NCI-H82 treated with DMSO at 0.1 percent for 48 hours (cell line): ENCODE data around the gene COL20A1.
"Not testable (repeated sequence)": the region's sequence is repeated elsewhere in the genome, so short reads cannot be mapped to it uniquely, and the experiment has no call there.

Experiments used
- DNase-seq: peaks from one replicate; lab custom pipeline; 2025; ENCODE audit not compliant: unreplicated experiment; lab: John Stamatoyannopoulos, UW

Gene COL20A1

GRCh38 chr20:63292904-63293303, at the start of gene COL20A1:
TSS of gene COL20A1 (plus strand) at chr20:63293186. CDS start at chr20:63295108, 1,922 bp downstream.
- no peak for DNase-seq

GRCh38 chr20:63243604-63244247, 49.3 kb upstream of the COL20A1 start:
- no peak for DNase-seq

GRCh38 chr20:63244468-63244867, 48.5 kb upstream of the COL20A1 start:
- no peak for DNase-seq

DNA sequence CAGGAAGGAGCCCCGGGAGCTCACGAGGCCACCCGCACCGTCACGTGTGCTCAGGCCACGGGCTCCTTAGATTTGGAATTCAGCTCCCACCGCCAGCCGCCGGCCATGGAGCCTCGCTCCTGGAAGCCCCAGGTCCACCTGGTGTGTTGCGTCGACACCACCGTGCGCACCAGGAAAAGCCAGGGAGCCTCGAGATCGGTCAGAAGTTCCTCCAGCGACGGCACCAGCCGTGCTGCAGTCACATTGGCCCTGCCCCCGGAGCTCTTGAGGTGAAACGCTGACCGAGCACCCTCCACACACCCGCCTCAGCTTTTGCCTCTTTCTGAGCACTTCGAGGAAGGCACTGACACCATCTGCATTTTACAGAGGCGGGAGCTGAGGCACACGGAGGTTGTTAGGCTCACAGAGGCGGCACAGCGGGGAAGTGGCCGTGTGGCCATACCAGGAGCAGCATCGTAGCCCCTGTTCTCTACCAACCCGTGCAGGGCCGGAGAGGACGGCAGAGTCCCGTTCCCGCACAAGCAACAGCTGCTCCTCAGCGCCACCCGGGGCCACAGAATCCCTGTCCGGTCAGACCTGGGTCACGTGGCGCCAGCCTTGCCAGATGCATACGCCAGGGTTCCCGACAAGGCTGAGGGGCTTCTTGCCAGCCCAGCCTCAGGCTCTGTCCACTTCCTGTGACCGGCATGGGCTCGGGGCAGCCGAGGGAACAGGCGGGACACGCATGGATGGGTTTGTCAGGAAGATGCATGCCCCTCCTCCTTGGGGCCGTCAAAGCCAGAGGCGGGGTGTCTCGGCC, 46.3 kb upstream of the COL20A1 start:
- DNase-seq: no peak

- no peak for DNase-seq
Measured at GRCh38 chr20:63247671-63248228, 45.2 kb upstream of the COL20A1 start.

- DNase-seq: no peak
Measured at GRCh38 chr20:63248835-63249591, 44.0 kb upstream of the COL20A1 start.

GRCh38 chr20:63249891-63250290, 43.1 kb upstream of the COL20A1 start:
- no peak for DNase-seq

- not testable (repeated sequence) for DNase-seq
Measured at GRCh38 chr20:63251350-63251749, 41.6 kb upstream of the COL20A1 start.

DNA sequence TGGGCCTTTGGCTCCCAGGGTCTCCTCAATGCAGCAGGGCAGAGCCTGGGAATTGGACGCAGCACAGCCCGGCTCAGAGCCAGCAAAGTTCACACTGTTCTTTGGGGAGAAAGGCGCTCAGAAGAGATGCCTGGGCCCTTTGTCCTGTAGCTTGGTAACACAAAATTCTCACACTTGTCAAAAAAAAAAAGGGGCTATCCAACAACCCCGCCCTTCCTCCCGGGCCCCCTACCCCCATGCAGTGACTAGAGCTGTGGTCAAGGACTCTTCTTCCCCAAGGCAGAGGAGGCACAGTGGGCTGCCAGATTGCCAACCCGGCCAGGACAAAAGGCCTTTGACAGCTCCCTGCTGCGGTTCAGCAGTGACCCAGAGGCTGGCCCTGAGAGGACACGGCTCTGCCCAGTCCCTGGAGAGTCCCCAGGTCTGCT, 40.7 kb upstream of the COL20A1 start:
- no peak for DNase-seq

DNA sequence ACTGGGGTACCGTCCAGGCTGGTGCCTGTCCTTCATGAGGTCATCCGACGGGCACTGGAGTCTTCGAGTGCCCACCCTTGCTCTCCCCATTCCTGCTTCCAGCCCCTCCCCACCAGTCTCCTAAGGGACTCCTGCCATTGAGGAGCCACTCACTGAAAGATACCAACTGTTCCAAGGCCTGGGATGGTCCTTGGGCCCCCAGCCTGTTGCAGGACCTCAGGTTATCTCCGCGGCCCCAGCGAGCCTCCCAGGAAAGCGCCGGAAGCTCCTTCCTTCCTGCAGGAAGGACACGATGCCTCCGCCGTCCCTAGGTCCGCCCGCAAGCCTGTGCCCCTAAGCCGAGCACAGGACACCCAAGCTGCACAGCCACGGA, 39.9 kb upstream of the COL20A1 start:
- DNase-seq: no peak

DNA sequence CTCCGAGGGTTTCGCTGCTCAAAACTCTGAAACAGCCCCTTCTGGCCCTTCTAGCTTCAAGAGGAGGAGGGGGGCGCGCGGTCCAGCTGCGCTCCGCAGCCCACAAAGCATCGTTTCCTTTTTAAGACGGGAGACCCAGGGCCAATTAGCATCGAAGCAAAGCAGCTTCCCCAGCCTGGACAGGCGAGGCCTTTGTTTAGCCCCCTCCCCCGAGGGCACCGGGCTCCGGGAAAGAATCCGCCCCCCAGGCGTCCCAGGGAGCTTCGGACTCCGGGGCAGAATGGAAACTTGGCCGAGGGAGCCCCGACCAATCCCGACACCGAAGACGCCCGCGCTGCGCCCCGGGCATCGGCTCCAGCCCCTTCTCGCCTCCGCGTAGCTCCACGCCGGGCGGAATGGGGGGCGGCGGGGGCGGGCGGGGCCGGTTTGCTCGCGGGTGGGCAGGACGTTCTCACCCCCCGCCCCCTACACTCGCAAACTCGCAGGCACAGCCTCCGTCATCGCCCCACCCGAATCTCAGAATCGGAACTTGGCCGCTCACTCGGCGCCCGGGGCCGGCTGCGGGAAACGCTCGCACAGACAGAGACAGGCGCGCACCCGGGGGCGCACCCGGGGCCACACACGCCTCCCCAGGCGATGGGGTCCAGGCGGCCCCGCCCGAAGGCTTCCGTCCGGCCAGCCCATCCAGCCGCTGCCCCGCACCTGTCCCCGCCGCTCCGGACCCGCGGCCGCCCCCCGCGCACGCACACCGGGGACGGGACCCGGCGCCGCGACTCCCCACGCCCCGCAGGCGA, 39.4 kb upstream of the COL20A1 start:
- DNase-seq: no peak

DNA sequence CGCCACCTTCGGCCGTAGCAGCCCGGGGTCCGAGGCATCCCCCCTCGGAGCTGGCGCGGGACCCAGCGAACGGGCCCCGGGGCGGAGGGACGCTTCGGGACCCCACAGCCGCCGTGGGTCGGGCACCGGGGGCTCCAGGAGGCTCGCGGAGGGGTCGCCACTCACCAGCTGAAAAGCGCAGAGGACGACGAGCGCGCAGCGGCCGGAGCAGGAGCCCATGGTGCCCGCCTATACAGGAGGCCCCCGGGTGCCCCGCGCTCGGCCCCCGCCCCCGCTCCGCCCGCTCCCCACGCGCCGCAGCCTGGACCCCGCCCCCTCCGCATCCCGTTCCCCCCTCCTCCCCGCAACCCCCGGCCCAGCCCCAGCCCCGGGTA, 38.8 kb upstream of the COL20A1 start, which contains the start of gene NKAIN4:
TSS of gene NKAIN4 (minus strand) at position 232 of the 374 bp plus-strand sequence. CDS start at position 219, 13 bp downstream.
- no peak for DNase-seq

DNA sequence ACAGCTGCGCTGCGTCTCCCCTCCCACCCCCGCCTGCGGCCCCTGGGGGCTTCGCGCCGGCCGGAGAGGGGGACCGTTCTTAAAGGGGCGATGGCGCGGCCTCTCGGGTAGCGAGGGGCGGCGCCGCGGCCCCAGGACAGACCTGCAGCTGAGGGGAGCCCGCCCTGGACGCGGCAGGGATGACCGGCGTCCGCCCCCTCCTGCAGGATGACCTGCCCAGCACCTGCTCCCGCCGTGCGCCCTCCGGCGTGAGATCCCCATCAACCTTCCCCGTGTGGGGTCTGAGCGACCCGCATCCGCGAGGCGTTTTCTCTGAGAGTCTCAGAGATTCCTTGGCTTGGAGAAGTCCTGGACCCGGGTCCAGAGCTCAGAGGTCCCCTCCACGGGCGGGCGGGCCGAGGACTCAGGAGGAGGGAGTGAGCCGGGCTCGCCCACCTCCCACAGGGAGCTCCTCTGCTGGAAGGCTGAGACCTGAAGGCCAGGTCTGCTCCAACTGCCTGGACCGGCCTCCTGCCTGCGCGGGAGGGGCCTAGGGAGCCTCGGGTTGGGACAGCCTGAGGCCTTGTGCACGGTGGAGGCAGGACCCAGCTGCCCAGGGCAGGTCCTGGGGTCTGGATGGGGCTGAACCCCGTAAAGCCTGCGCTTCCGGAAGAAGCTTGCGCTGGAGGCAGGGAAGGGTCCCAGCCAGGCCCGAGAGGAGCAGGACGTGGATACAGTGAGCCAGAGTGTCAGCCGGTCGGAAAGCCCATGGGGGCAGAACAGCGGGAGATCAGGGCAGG, 38.2 kb upstream of the COL20A1 start:
- DNase-seq: no peak

GRCh38 chr20:63255931-63256704, 36.9 kb upstream of the COL20A1 start:
- DNase-seq: no peak

DNA sequence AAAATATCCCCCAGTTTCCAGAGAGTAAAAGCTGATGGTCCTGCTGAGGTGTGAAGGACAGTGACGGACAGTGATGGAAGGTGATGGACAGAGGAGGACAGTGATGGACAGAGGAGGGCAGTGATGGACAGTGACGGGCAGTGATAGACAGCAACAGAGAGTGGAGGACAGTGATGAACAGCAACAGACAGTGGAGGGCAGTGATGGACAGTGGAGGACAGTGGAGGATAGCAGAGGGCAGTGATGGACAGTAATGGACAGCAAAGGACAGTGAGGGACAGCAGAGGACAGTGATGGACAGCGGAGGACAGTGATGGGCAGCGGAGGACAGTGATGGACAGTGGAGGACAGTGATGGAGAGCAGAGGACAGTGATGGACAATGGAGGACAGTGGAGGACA, 36.0 kb upstream of the COL20A1 start:
- no peak for DNase-seq

- DNase-seq: no peak
Measured at GRCh38 chr20:63257629-63258028, 35.4 kb upstream of the COL20A1 start.

- DNase-seq: no peak
Measured at GRCh38 chr20:63258781-63259180, 34.2 kb upstream of the COL20A1 start.

DNA sequence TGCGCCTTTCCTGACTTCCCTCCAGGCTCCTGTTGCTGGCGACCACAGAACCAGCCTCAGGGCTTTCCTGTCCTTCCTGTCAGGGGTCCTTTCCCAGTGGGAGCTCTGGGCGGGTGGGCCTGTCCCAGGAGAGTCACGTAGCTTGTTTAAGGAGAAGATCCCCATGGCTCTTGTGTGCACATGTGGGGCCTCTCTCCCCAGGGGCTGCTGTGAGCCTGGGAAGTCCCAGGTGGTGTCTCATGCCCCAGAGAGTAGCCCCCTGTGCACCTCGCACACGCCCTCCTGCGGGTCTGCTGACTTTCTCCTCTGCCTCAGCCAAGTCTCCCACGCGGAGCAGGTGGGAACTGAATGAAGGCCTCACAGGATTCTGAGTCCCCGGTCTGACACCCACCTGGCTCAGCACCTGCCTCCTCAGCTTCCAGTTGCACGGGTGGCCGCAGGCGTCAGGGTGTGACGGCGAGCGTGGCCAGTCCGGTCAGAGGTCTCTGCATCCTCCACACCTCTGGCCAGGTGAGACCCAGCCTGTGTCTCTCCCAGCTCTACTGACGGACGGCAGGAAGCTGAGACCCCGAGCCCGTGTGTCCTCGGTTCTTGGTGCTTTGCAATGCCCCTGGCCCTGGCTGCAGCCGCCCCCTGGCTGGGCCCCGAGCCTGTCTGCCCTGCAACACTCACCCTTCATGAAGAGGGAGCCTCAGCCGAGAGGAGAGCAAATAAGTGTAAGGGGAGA, 33.1 kb upstream of the COL20A1 start:
- DNase-seq: no peak
